MM.1S (cell line): Measurements from ENCODE around the gene ST3GAL4.
"Not testable (repeated sequence)": the region's sequence is repeated elsewhere in the genome, so short reads cannot be mapped to it uniquely, and the experiment has no call there.

Experiments used
- DNase-seq: peaks from one replicate; pipeline ENCODE4 v3.0.0-alpha.2; 2015
- H2AFZ ChIP-seq: fragments of 300-600 bp; sonication (generic); 2 replicates; pipeline ENCODE4 v1.6.0; 2016; ENCODE audit warnings: antibody characterized with exemption, low read length
- H3F3A ChIP-seq: fragments of 300-600 bp; sonication (generic); 2 replicates; pipeline ENCODE4 v1.6.1; 2016; ENCODE audit warnings: mild to moderate bottlenecking, antibody characterized with exemption, low read length, moderate library complexity, mixed read lengths; ENCODE audit not compliant: insufficient read depth
- H3K27ac ChIP-seq: fragments of 300-600 bp; sonication (generic); 2 replicates; pipeline ENCODE4 v1.5.1; 2016; ENCODE audit warnings: mild to moderate bottlenecking, low read length
- H3K27me3 ChIP-seq: fragments of 300-600 bp; sonication (generic); replicated peaks from 2 replicates; pipeline ENCODE4 v1.6.0; 2016; ENCODE audit warnings: low read length; ENCODE audit not compliant: insufficient read depth
- H3K36me3 ChIP-seq: fragments of 300-600 bp; sonication (generic); replicated peaks from 2 replicates; pipeline ENCODE4 v1.6.1; 2016; ENCODE audit warnings: mild to moderate bottlenecking, low read length, mixed read lengths; ENCODE audit not compliant: insufficient read depth
- H3K4me1 ChIP-seq: fragments of 300-600 bp; sonication (generic); 2 replicates; pipeline ENCODE4 v1.6.1; 2016; ENCODE audit warnings: low read length, mixed read lengths
- H3K4me2 ChIP-seq: fragments of 300-600 bp; sonication (generic); 2 replicates; pipeline ENCODE4 v1.6.0; 2016; ENCODE audit warnings: low read depth, low read length
- H3K4me3 ChIP-seq: fragments of 300-600 bp; sonication (generic); 2 replicates; pipeline ENCODE4 v1.5.1; 2016; ENCODE audit warnings: low read length, mixed read lengths
- H3K79me2 ChIP-seq: fragments of 300-600 bp; sonication (generic); 2 replicates; pipeline ENCODE4 v1.6.1; 2016; ENCODE audit warnings: mixed run types, low read length, mixed read lengths
- H3K9ac ChIP-seq: fragments of 300-600 bp; sonication (generic); 2 replicates; pipeline ENCODE4 v1.6.1; 2016; ENCODE audit warnings: low read length, mixed read lengths
- H3K9me2 ChIP-seq: fragments of 300-600 bp; sonication (generic); replicated peaks from 2 replicates; pipeline ENCODE4 v1.6.1; 2016; ENCODE audit warnings: mild to moderate bottlenecking, low read length, mixed read lengths; ENCODE audit not compliant: insufficient read depth
- H3K9me3 ChIP-seq: fragments of 300-600 bp; sonication (generic); replicated peaks from 2 replicates; pipeline ENCODE4 v1.6.1; 2016; ENCODE audit warnings: mild to moderate bottlenecking, low read length, mixed read lengths; ENCODE audit not compliant: insufficient read depth
- H4K20me1 ChIP-seq: fragments of 300-600 bp; sonication (generic); 2 replicates; pipeline ENCODE4 v1.6.1; 2016; ENCODE audit warnings: mild to moderate bottlenecking, low read length, moderate library complexity, mixed read lengths; ENCODE audit not compliant: insufficient read depth
- CTCF ChIP-seq: fragments of 300-600 bp; sonication (generic); IDR thresholded peaks from 2 replicates; pipeline ENCODE4 v1.5.1; 2016; ENCODE audit warnings: antibody characterized with exemption, low read length, mixed read lengths
- EZH2 ChIP-seq: fragments of 300-600 bp; sonication (generic); optimal IDR thresholded peaks from 2 replicates; pipeline ENCODE3; 2017; ENCODE audit warnings: low read depth, mild to moderate bottlenecking, antibody characterized with exemption, low read length, mixed read lengths
- EZH2phosphoT487 ChIP-seq: fragments of 300-600 bp; sonication (generic); IDR thresholded peaks from 2 replicates; pipeline ENCODE4 v1.6.1; 2018; ENCODE audit warnings: antibody characterized with exemption, low read length

Gene ST3GAL4

DNA sequence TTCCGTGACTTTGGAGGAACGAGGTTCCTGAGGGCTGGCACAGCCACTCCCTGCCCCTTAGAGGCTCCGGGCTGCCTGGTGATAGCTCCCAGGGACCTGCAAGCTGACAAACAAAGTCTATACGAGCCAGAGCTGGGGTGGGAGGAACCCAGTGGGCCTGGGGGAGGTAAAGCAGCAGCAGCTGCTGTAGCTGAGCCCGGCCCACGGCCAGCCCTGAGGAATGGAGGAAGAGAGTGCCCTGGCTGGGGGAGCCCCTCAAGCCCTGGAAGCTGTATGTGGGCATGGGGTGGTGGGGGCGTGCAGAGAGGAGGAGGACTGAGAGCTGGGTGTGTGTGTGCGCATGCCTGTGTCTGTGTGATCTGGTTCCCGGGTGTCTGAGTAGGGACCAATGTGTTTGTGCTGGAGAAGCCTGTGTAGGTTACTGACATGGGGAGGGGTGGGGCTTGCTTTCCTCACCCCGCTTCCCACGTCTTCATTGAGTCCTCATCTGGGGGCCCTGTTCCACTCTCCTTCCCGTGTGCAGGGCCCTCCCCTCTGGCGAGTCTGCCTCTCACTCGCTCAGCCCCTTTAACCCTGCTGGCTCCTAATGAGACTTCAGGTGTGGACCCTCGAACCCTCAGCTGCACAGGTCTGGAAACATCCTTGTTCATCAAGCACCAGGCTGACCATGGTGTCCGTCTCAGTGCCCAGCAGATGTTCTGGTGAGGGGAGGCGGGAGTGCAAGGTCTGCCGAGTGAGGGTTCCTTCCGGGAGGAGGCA, 10.8 kb downstream of the ST3GAL4 start:
- Histone ChIP-seq H3K79me2 (no peaks in the 10 kb centered on the region), H3K27ac (no peak overlapping the region), H3K27me3 (no peaks in the 10 kb centered on the region), H3K9me3 (no peaks in the 10 kb centered on the region), H3K4me3 (no peak overlapping the region), H3F3A (no peaks in the 10 kb centered on the region), H3K9me2 (no peaks in the 10 kb centered on the region), H3K4me1 (no peaks in the 10 kb centered on the region), H3K4me2 (no peak overlapping the region), H3K36me3 (no peaks in the 10 kb centered on the region), H4K20me1 (no peaks in the 10 kb centered on the region), H2AFZ (no peak overlapping the region), H3K9ac (no peak overlapping the region)
- TF ChIP-seq EZH2 (no peak), CTCF (no peak), EZH2phosphoT487 (no peak)
- DNase-seq = no peak

- not testable (repeated sequence) for H3K27ac ChIP-seq, H3K4me2 ChIP-seq, H3F3A ChIP-seq
Measured at GRCh38 chr11:126366823-126367654, 11.6 kb downstream of the ST3GAL4 start.

GRCh38 chr11:126367806-126368205, 12.3 kb downstream of the ST3GAL4 start:
- not testable (repeated sequence) for DNase-seq, H3K4me1 ChIP-seq, H3K79me2 ChIP-seq, H3K4me3 ChIP-seq, H3K9me2 ChIP-seq, H3K27me3 ChIP-seq, H3K27ac ChIP-seq, H3K9ac ChIP-seq, H3K4me2 ChIP-seq, H3K9me3 ChIP-seq, H2AFZ ChIP-seq, H4K20me1 ChIP-seq, H3F3A ChIP-seq, H3K36me3 ChIP-seq

More at GRCh38 chr11:126366823-126367654, 11.6 kb downstream of the ST3GAL4 start:
- not testable (repeated sequence) for H3K36me3 ChIP-seq, DNase-seq, H3K27me3 ChIP-seq, H3K4me1 ChIP-seq, H3K9me2 ChIP-seq, H3K79me2 ChIP-seq, H3K9ac ChIP-seq, H2AFZ ChIP-seq, H3K9me3 ChIP-seq, H3K4me3 ChIP-seq, H4K20me1 ChIP-seq

- H3K9ac ChIP-seq, H3K36me3 ChIP-seq: not testable (repeated sequence)
Measured at GRCh38 chr11:126368336-126369119, 13.0 kb downstream of the ST3GAL4 start.

More at GRCh38 chr11:126368336-126369119, 13.0 kb downstream of the ST3GAL4 start:
- H4K20me1 ChIP-seq, H3K9me2 ChIP-seq, H3K4me1 ChIP-seq, H2AFZ ChIP-seq, DNase-seq, H3K27me3 ChIP-seq, H3K79me2 ChIP-seq, H3K9me3 ChIP-seq, H3K4me3 ChIP-seq, H3K4me2 ChIP-seq, H3K27ac ChIP-seq, H3F3A ChIP-seq: not testable (repeated sequence)
